Caki2 (cell line): ENCODE results near the gene TTC28. TPM values are rescaled to one million over a fixed set of nuclear protein-coding genes. Genes with fewer than 3 reads are reported as not detected.
"Not testable (repeated sequence)": the region's sequence is repeated elsewhere in the genome, so short reads cannot be mapped to it uniquely, and the experiment has no call there.

ENCODE experiments used
- DNase-seq: peaks from one replicate; pipeline ENCODE4 v3.0.0-alpha.2; 2015; ENCODE audit warnings: low read depth
- in situ Hi-C: cut with HindIII; loops from 2 replicates; pipeline ENCODE4 v1.10.0; 2016; ENCODE audit warnings: low sequenced_read_pairs, low pct_unique_long_range_greater_than_20kb, mixed read lengths
- total RNA-seq: library from RNA; depleted of rRNA; stranded (reverse); fragments of >200 nt; shearing (Covaris generic); gene quantifications from 2 replicates; pipeline ENCODE4 v1.2.3, GENCODE V29; 2014; ENCODE audit warnings: low replicate concordance

The TTC28 gene
- total RNA-seq, 1 experiment from 2014 or later = 9.8 TPM

GRCh38 chr22:28105413-28105812, 574.2 kb downstream of the TTC28 start:
- in situ Hi-C loops = no loop called here
- DNase-seq = no peak

- DNase-seq = no peak
- in situ Hi-C loops = no loop called here
These were observed 576.0 kb downstream of the TTC28 start for GRCh38 chr22:28103596-28103995.

DNA sequence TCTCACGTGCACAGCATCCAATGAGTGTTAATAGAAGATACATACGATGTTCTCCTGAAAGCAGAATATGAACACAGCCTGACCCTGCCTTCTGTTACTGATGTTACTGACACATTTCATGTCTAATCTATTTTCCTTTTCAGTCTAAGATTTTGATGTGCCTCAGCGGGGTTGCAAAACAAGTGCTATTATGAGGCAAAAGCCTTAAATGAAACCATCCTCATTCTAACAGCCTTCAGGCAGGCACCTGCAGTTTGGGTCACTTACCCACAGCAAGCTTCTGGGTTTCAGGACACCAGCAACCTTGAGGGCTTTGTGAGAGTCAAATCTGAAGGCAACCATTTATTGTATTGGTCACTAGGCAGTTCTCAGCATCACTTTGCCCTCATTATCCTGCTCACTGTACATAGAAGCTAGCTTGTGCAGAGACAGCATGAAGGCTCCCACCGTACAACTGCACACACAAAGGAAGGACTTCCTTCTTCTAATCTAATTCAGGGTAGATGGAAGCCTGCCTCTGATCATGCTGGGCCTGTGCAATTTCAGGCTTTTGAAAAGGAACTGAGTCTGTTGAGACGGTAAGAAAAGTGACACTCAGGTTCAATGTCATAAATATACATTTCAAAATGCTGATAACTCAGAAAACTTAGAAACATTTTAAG, 577.4 kb downstream of the TTC28 start:
- in situ Hi-C loops = no loop called here
- DNase-seq = no peak

DNA sequence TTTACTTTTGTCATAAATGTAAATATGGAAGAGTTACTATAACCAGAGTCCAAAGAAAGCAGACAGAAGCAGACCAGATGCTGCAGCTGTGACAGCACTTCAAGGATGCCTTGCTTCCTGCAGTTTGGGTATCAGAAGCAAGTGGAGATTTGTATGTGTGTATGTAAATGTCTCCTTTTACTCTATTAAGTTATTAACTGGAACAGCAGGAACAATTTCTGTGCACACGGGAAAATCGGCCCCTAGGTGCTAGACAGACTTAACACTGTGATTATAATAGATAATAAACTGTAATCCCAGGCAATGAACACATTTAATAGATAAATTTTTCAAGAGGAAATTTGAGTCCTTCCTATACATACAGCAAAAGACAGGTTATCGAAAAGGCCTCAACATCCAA, 582.0 kb downstream of the TTC28 start:
- DNase-seq = no peak
- in situ Hi-C loops = no loop called here

- in situ Hi-C loops = no loop called here
- no peak for DNase-seq
These were observed 583.5 kb downstream of the TTC28 start for GRCh38 chr22:28096161-28096560.

GRCh38 chr22:28095316-28096095, 584.1 kb downstream of the TTC28 start:
- DNase-seq = no peak
- in situ Hi-C loops = no loop called here

- in situ Hi-C loops = no loop called here
- DNase-seq = no peak
These were observed 584.9 kb downstream of the TTC28 start for GRCh38 chr22:28094771-28095170.

GRCh38 chr22:28093711-28094110, 585.9 kb downstream of the TTC28 start:
- no peak for DNase-seq
- in situ Hi-C loops = no loop called here

GRCh38 chr22:28091486-28091885, 588.2 kb downstream of the TTC28 start:
- in situ Hi-C loops = no loop called here
- no peak for DNase-seq

DNA sequence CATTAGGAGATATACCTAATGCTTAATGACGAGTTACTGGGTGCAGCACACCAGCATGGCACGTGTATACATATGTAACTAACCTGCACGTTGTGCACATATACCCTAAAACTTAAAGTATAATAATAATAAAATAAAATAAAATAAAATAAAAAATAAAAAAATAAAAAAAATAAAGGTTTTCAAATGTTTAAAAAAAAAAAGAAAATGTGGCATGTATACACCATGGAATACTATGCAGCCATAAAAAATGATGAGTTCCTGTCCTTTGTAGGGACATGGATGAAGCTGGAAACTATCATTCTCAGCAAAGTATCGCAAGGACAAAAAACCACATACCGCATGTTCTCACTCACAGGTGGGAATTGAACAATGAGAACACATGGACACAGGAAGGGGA, 590.1 kb downstream of the TTC28 start:
- in situ Hi-C loops, DNase-seq: not testable (repeated sequence)

DNA sequence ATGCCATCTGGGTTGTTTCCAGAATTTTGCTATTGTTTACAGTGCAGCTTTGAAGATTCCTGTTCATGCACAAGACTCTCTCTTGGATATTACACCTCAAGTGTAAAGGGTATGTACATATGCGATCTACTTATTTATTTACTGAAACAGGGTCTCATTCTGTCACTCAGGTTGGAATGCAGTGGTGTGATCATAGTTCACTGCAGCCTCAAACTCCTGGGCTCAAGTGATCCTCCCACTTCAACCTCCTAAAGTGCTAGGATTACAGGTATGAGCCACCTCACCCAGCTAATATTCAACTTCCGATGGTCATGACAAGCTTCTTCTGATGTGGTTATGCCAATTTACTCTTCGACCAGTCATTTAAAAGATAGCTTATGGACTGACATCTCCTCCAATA, 602.5 kb downstream of the TTC28 start:
- no peak for DNase-seq
- in situ Hi-C loops = no loop called here

DNA sequence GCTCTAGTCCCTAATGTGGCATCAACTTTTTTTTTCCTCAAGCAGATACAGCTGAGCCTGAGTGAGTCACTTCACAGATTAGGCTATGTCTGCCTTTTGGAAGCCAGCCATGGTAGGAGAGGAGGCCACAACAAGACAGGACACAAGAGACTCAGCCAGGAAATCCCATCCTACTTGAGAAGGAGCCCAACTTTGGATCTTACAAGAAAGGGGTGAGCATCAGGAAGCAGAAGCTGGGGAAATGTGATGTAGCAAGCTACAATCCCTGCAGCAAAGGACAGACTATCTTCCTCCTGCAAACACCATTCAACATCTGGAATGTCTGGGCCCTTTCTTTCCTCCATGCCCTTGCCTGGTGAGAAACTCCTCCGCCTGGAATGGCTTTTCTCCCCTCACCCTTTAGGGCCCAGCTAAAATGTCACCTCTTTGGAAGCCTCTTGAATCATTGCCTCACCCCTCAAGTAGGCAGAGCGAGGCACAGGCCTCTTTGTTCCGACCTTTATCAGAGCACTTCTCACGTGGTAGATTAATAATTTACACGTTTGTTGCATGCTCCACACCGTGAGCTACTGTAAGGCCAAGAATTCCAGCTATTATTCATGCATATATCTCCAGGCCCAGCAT, 604.2 kb downstream of the TTC28 start:
- in situ Hi-C loops = no loop called here
- DNase-seq = peak; percentile 78

DNA sequence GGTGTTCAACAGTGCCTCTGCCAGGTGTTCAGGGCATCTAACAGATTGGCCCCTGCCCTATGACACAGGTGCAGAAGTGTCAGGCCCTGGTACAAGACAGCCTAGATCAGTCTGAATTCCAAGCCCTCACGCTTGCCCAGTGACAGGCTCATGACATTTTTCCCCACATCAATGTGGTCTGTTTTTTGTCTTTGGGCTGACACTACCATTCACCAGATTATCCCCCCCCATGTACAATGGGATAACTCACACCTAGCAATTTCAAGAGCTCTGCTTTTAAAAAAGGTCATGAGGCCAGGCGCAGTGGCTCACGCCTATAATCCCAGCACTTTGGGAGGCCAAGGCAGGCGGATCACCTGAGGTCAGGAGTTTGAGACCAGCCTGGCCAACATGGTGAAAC, 605.1 kb downstream of the TTC28 start:
- in situ Hi-C loops = no loop called here
- no peak for DNase-seq

DNA sequence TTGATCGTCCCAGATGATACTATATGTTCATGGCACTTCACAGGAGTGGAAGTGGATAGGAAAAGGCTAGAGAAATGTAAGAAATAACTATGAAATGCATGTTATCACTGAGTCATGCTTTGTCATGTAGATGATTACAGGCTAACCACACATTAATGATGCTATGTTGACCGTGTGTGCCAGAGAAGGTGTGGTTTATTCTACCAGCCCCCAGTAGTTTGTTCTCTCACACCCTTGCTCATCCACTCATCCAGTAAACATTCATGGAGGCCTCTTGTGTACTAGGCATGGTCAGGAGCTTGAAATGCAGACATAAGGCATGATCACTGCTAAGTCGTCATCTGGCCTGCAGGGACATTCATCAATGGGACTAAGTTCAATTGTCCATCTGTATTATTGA, 607.6 kb downstream of the TTC28 start:
- DNase-seq = no peak
- in situ Hi-C loops = no loop called here

DNA sequence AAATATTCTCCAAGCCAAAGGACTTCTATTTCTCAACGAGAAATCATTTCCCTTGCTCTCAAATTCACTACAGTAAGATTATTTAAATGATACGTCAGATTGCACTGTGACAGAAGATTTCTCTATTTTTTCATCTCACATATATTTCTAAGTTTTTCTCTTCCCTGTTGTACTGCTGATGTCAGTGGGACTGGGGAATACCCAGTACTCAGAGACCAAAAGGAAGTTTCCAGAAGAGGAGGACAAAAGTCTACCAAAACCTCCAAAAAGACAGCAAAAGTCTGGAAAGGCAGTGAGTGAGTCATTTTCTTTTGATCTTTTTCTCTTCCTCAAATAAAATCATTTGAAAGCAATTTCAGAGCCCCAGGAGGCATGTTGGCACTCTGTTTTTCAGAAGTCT, 610.8 kb downstream of the TTC28 start:
- in situ Hi-C loops = no loop called here
- DNase-seq = no peak

DNA sequence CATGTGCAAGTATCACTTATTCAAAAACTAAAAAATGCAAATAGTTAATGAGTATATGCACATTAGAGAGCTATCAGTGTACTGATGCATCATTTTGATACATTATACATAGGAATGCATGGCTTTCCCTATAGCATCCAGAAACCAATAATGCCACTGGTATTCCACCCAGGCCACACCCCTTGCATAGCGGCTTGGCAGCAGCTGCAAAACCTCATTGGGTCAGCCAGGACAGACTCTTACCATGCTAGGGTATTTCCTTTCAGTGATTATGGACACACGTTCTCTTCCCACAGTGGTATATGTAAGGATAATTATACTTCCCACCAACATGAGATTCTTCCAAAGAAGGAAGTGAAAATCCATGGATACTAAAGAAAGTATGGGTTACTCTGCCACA, 614.7 kb downstream of the TTC28 start:
- in situ Hi-C loops = no loop called here
- DNase-seq = no peak

GRCh38 chr22:28063656-28064055, 616.0 kb downstream of the TTC28 start:
- DNase-seq = no peak
- in situ Hi-C loops = no loop called here

DNA sequence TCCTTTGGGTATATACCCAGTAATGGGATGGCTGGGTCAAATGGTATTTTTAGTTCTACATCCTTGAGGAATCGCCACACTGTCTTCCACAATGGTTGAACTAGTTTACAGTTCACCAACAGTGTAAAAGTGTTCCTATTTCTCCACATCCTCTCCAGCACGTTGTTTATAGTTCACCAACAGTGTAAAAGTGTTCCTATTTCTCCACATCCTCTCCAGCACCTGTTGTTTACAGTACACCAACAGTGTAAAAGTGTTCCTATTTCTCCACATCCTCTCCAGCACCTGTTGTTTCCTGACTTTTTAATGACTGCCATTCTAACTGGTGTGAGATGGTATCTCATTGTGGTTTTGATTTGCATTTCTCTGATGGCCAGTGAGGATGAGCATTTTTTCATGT, 619.0 kb downstream of the TTC28 start:
- in situ Hi-C loops = not testable (repeated sequence)

DNA sequence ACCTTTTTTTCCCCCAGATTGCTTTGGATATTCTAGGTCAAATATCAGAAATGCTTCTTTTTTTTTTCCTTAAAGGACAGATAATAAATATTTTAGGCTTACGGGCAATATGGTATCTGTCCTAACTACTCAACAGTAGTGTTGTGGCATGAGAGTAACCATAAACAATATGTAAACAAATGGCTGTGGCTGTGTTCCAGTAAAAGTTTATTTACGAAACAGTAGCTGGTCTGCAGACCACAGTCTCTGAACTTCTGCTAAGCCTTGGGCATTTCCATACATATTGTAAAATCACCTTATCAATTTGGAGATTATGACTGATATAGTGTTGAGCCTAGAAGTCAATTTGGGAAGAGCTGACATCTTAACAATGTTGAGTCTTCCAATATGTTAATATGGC, 621.6 kb downstream of the TTC28 start:
- in situ Hi-C loops = no loop called here

More for the DNA sequence above, 619.0 kb downstream of the TTC28 start:
- not testable (repeated sequence) for DNase-seq

More for the DNA sequence above, 621.6 kb downstream of the TTC28 start:
- no peak for DNase-seq
